ENCODE results near the gene RMI2. TPM values are rescaled to one million over a fixed set of nuclear protein-coding genes. Genes with fewer than 3 reads are reported as not detected.

The RMI2 gene
- total and polyA plus RNA-seq, 4 donors, result 0.28 to 8.5 (median 0.83) TPM

- no peak for TF ChIP-seq CTCF (IDR thresholded peaks at IDR 0.05; ENCODE audit: low read depth, low read length, missing input control)
Observed at GRCh38 chr16:11326737-11327276, 18.5 kb upstream of the RMI2 start (continued).

- no peaks in the 10 kb centered on the region for H3K9me3 ChIP-seq (ENCODE audit: control insufficient read depth in 4 of 4, low read length in 3 of 4)
- no peak overlapping the region for H3K9ac ChIP-seq (ENCODE audit: low read depth in 1 of 2, low read length in 2 of 2)
- no peak for DNase-seq (ENCODE audit: low spot score)
- H3K27ac ChIP-seq (ENCODE audit: low read depth in 1 of 2, low read length in 2 of 2), result no peak overlapping the region
- no peaks in the 10 kb centered on the region for H3K27me3 ChIP-seq (ENCODE audit: control insufficient read depth in 4 of 4, insufficient read depth in 4 of 4, low read length in 3 of 4)
- no peaks in the 10 kb centered on the region for H3K4me1 ChIP-seq (ENCODE audit: control insufficient read depth in 4 of 4, insufficient read depth in 4 of 4, low read length in 3 of 4)
- 85% methylated on average over 23 of the region's 23 CpGs for WGBS
- no peaks in the 10 kb centered on the region for H3K36me3 ChIP-seq (ENCODE audit: control insufficient read depth in 4 of 4, insufficient read depth in 3 of 4, low read depth in 1 of 4, low read length in 3 of 4)
- no peak overlapping the region for H3K4me3 ChIP-seq (ENCODE audit: low read depth in 1 of 3, low read length in 3 of 3)
- TF ChIP-seq HNF4G (IDR thresholded peaks at IDR 0.05) (no peak), EGR1 (IDR thresholded peaks at IDR 0.05; ENCODE audit: low read depth in 2 of 2) (no peak), RXRA (IDR thresholded peaks at IDR 0.05) (no peak), NR2F2 (IDR thresholded peaks at IDR 0.05) (no peak)
Observed at GRCh38 chr16:11327277-11328171, 17.7 kb upstream of the RMI2 start.

GRCh38 chr16:11328172-11329070 lies 16.8 kb upstream of the RMI2 start:
- H3K27ac ChIP-seq (ENCODE audit: low read depth in 1 of 2, low read length in 2 of 2), result peak overlapping the region in 1 of 2 donors; percentile 11
- DNase-seq (ENCODE audit: low spot score), result no peak
- no peaks in the 10 kb centered on the region for H3K4me1 ChIP-seq (ENCODE audit: control insufficient read depth in 4 of 4, insufficient read depth in 4 of 4, low read length in 3 of 4)
- no peaks in the 10 kb centered on the region for H3K27me3 ChIP-seq (ENCODE audit: control insufficient read depth in 4 of 4, insufficient read depth in 4 of 4, low read length in 3 of 4)
- WGBS, result 60% methylated on average over 12 of the region's 12 CpGs
- peak; percentile 43 for TF ChIP-seq SP1 (IDR thresholded peaks at IDR 0.05)
- peak in 1 of 2 donors; percentile 27 for TF ChIP-seq RXRA (IDR thresholded peaks at IDR 0.05)
- TF ChIP-seq TAF1 (conservative IDR thresholded peaks at IDR 0.05), result no peak
- no peak for TF ChIP-seq GABPA (IDR thresholded peaks at IDR 0.05 in 1 of 2, conservative IDR thresholded peaks at IDR 0.05 in 1 of 2)
- TF ChIP-seq NR2F2 (IDR thresholded peaks at IDR 0.05), result peak; percentile 36
- peak; percentile 41 to 58 for TF ChIP-seq JUND (IDR thresholded peaks at IDR 0.05)
- no peak for TF ChIP-seq FOXA2 (IDR thresholded peaks at IDR 0.05)
- no peak for TF ChIP-seq ZBTB33 (IDR thresholded peaks at IDR 0.05)
- no peak overlapping the region for H3K4me3 ChIP-seq (ENCODE audit: low read depth in 1 of 3, low read length in 3 of 3)
- no peaks in the 10 kb centered on the region for H3K9me3 ChIP-seq (ENCODE audit: control insufficient read depth in 4 of 4, low read length in 3 of 4)
- H3K9ac ChIP-seq (ENCODE audit: low read depth in 1 of 2, low read length in 2 of 2), result no peak overlapping the region
- H3K36me3 ChIP-seq (ENCODE audit: control insufficient read depth in 4 of 4, insufficient read depth in 3 of 4, low read depth in 1 of 4, low read length in 3 of 4), result no peaks in the 10 kb centered on the region

Data from liver (tissue), 9 donors.